SK-N-SH treated with all-trans-retinoic acid at 6 μM for 48 hours (cell line): ENCODE results near the gene NHS.

Source experiments
- ATAC-seq: fragments of 200-7000 bp; cut with Tn5 transposase; 3 replicates; pipeline ENCODE4 v1.9.1; 2020; ENCODE audit warnings: mild to moderate bottlenecking, moderate library complexity
- ARNTL ChIP-seq: fragments of 450-650 bp; formaldehyde crosslinking; IDR thresholded peaks from 2 replicates; pipeline ENCODE4 v1.5.0; 2020; ENCODE audit warnings: low read depth, mild to moderate bottlenecking, moderate library complexity, borderline replicate concordance
- BACH2 ChIP-seq: fragments of 250-450 bp; sonication (Bioruptor Pico); IDR thresholded peaks from 2 replicates; pipeline ENCODE4 v1.9.0; 2021; ENCODE audit warnings: mild to moderate bottlenecking, borderline replicate concordance
- CREB5 ChIP-seq: fragments of 250-450 bp; sonication (Bioruptor Pico); IDR thresholded peaks from 2 replicates; pipeline ENCODE4 v1.5.1; 2020; ENCODE audit warnings: low read depth, mild to moderate bottlenecking, moderate library complexity
- CSDC2 ChIP-seq: fragments of 250-450 bp; sonication (Bioruptor Pico); IDR thresholded peaks from 2 replicates; pipeline ENCODE4 v1.5.0; 2020; ENCODE audit warnings: mild to moderate bottlenecking, moderate library complexity
- CSRNP3 ChIP-seq: fragments of 250-450 bp; sonication (Bioruptor Pico); IDR thresholded peaks from 2 replicates; pipeline ENCODE4 v1.5.1; 2021; ENCODE audit warnings: mild to moderate bottlenecking, moderate library complexity
- ESRRG ChIP-seq: fragments of 250-450 bp; sonication (Bioruptor Pico); IDR thresholded peaks from 2 replicates; pipeline ENCODE4 v1.6.1; 2021; ENCODE audit warnings: mild to moderate bottlenecking
- GLIS3 ChIP-seq: fragments of 250-450 bp; sonication (Bioruptor Pico); IDR thresholded peaks from 2 replicates; pipeline ENCODE4 v1.5.0; 2020; ENCODE audit warnings: mild to moderate bottlenecking, moderate library complexity
- ISL1 ChIP-seq: fragments of 250-450 bp; sonication (Bioruptor Pico); IDR thresholded peaks from 2 replicates; pipeline ENCODE4 v2.1.2; 2022; ENCODE audit warnings: mild to moderate bottlenecking, moderate library complexity
- OSR1 ChIP-seq: fragments of 250-450 bp; sonication (Bioruptor Pico); IDR thresholded peaks from 2 replicates; pipeline ENCODE4 v1.8.0; 2022; ENCODE audit warnings: moderate library complexity, mild to moderate bottlenecking, inconsistent platforms
- PATZ1 ChIP-seq: fragments of 250-450 bp; sonication (Bioruptor Pico); IDR thresholded peaks from 2 replicates; pipeline ENCODE4 v1.8.0; 2020; ENCODE audit warnings: mild to moderate bottlenecking, moderate library complexity, borderline replicate concordance
- POU6F1 ChIP-seq: fragments of 250-450 bp; sonication (Bioruptor Pico); IDR thresholded peaks from 2 replicates; pipeline ENCODE4 v1.8.0; 2021; ENCODE audit warnings: low read depth, mild to moderate bottlenecking, moderate library complexity, borderline replicate concordance
- PPARA ChIP-seq: fragments of 250-450 bp; sonication (Bioruptor Pico); IDR thresholded peaks from 2 replicates; pipeline ENCODE4 v1.5.0; 2020; ENCODE audit warnings: mild to moderate bottlenecking, borderline replicate concordance
- RARB ChIP-seq: fragments of 250-450 bp; sonication (Bioruptor Pico); IDR thresholded peaks from 2 replicates; pipeline ENCODE4 v1.8.0; 2021; ENCODE audit warnings: mild to moderate bottlenecking, moderate library complexity
- SNAI2 ChIP-seq: fragments of 250-450 bp; sonication (Bioruptor Pico); IDR thresholded peaks from 2 replicates; pipeline ENCODE4 v1.5.0; 2020; ENCODE audit warnings: mild to moderate bottlenecking, moderate library complexity
- TCF4 ChIP-seq: fragments of 250-450 bp; sonication (Bioruptor Pico); IDR thresholded peaks from 2 replicates; pipeline ENCODE4 v1.8.0; 2021; ENCODE audit warnings: mild to moderate bottlenecking, moderate library complexity, borderline replicate concordance
- TOX ChIP-seq: fragments of 250-450 bp; sonication (Bioruptor Pico); IDR thresholded peaks from 2 replicates; pipeline ENCODE4 v1.8.0; 2021; ENCODE audit warnings: mild to moderate bottlenecking, moderate library complexity, borderline replicate concordance
- TSHZ2 ChIP-seq: fragments of 250-450 bp; sonication (Bioruptor Pico); IDR thresholded peaks from 2 replicates; pipeline ENCODE4 v1.5.0; 2020; ENCODE audit warnings: mild to moderate bottlenecking, moderate library complexity
- ZC3H10 ChIP-seq: fragments of 250-450 bp; sonication (Bioruptor Pico); IDR thresholded peaks from 2 replicates; pipeline ENCODE4 v1.5.1; 2021; ENCODE audit warnings: mild to moderate bottlenecking, moderate library complexity
- ZFP3 ChIP-seq: fragments of 250-450 bp; sonication (Bioruptor Pico); IDR thresholded peaks from 2 replicates; pipeline ENCODE4 v1.5.0; 2020; ENCODE audit warnings: mild to moderate bottlenecking, moderate library complexity
- ZFP30 ChIP-seq: fragments of 450-650 bp; formaldehyde crosslinking; IDR thresholded peaks from 2 replicates; pipeline ENCODE4 v1.5.0; 2022; ENCODE audit warnings: mild to moderate bottlenecking, moderate library complexity
- ZNF565 ChIP-seq: fragments of 450-650 bp; formaldehyde crosslinking; conservative IDR thresholded peaks from 2 replicates; pipeline ENCODE4 v1.5.0; 2020; ENCODE audit warnings: low read depth, mild to moderate bottlenecking, moderate library complexity
- ZNF70 ChIP-seq: fragments of 450-650 bp; formaldehyde crosslinking; IDR thresholded peaks from 2 replicates; pipeline ENCODE4 v1.5.0; 2020; ENCODE audit warnings: mild to moderate bottlenecking, moderate library complexity
- ZNF8 ChIP-seq: fragments of 450-650 bp; formaldehyde crosslinking; IDR thresholded peaks from 2 replicates; pipeline ENCODE4 v1.5.0; 2020; ENCODE audit warnings: mild to moderate bottlenecking, moderate library complexity

Gene NHS

GRCh38 chrX:17471121-17471520 is 96.1 kb downstream of the NHS start:
- ATAC-seq, result no peak
- TF ChIP-seq ZNF565 (CRISPR knock-in tag) (no peak), ISL1 (CRISPR knock-in tag) (no peak), TOX (CRISPR knock-in tag) (no peak), ZC3H10 (CRISPR knock-in tag) (no peak), ZFP3 (CRISPR knock-in tag) (no peak), BACH2 (CRISPR knock-in tag) (no peak), GLIS3 (CRISPR knock-in tag) (no peak)

- no peak for TF ChIP-seq CSDC2
- no peak for TF ChIP-seq ZNF70 (CRISPR knock-in tag)
- no peak for TF ChIP-seq ARNTL (CRISPR knock-in tag)
- TF ChIP-seq ZNF565 (CRISPR knock-in tag), result no peak
- no peak for TF ChIP-seq ISL1 (CRISPR knock-in tag)
- TF ChIP-seq SNAI2 (CRISPR knock-in tag), result no peak
- TF ChIP-seq POU6F1, result no peak
- TF ChIP-seq TCF4 (CRISPR knock-in tag), result no peak
- no peak for TF ChIP-seq CREB5
- no peak for TF ChIP-seq BACH2 (CRISPR knock-in tag)
- TF ChIP-seq GLIS3 (CRISPR knock-in tag), result no peak
- TF ChIP-seq ZNF8 (CRISPR knock-in tag), result no peak
- no peak for TF ChIP-seq ZFP3 (CRISPR knock-in tag)
- TF ChIP-seq RARB (CRISPR knock-in tag), result no peak
- TF ChIP-seq CSRNP3 (CRISPR knock-in tag), result no peak
- TF ChIP-seq TOX (CRISPR knock-in tag), result no peak
- TF ChIP-seq OSR1 (CRISPR knock-in tag), result no peak
- TF ChIP-seq ZFP30 (CRISPR knock-in tag), result no peak
- TF ChIP-seq, all 23 proteins: peak for 0
- ATAC-seq, result no peak
Observed at GRCh38 chrX:17471861-17472260, 96.9 kb downstream of the NHS start.

GRCh38 chrX:17472424-17472823 is 97.4 kb downstream of the NHS start:
- ATAC-seq, result no peak
- TF ChIP-seq CREB5, result no peak
- no peak for TF ChIP-seq ZNF8 (CRISPR knock-in tag)
- no peak for TF ChIP-seq ARNTL (CRISPR knock-in tag)
- TF ChIP-seq CSRNP3 (CRISPR knock-in tag), result no peak
- no peak for TF ChIP-seq ZFP3 (CRISPR knock-in tag)
- no peak for TF ChIP-seq TSHZ2 (CRISPR knock-in tag)
- TF ChIP-seq ZFP30 (CRISPR knock-in tag), result no peak
- TF ChIP-seq GLIS3 (CRISPR knock-in tag), result no peak
- TF ChIP-seq PATZ1 (CRISPR knock-in tag), result no peak
- TF ChIP-seq ESRRG, result no peak
- no peak for TF ChIP-seq PPARA
- no peak for TF ChIP-seq RARB (CRISPR knock-in tag)
- TF ChIP-seq BACH2 (CRISPR knock-in tag), result no peak
- TF ChIP-seq TOX (CRISPR knock-in tag), result no peak
- no peak for TF ChIP-seq ZNF565 (CRISPR knock-in tag)
- TF ChIP-seq POU6F1, result no peak
- TF ChIP-seq ZNF70 (CRISPR knock-in tag), result no peak
- TF ChIP-seq ZC3H10 (CRISPR knock-in tag), result no peak
